GM10266 (cell line): ENCODE measurements around the gene PHACTR4.

ENCODE experiments used
- DNase-seq: peaks from one replicate; pipeline ENCODE4 v3.0.0; 2012; ENCODE audit errors: extremely low spot score
- CTCF ChIP-seq: IDR thresholded peaks from 2 replicates; pipeline ENCODE4 v1.5.1; 2012; ENCODE audit warnings: mild to moderate bottlenecking, low read depth; ENCODE audit not compliant: control insufficient read depth, insufficient read depth; ENCODE audit errors: missing control alignments

The PHACTR4 gene

DNA sequence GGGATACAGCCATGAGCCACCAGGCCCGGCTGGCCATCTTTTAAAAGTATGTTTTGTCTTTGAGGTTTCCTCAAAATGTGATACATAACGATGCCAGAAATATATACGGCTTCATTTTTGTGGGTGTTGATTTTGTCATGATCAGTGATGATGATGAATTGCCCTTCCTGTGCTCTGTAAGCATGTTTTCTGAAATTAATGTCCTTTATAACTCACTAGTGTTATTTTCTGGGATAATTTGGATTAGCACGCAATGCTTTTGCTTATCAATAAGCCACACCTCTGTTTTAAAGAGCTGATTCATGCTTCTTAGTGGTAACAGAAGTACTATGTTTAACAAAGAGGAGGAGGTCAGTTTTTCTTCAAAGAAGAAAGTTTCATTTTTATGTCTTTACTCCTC lies 25.6 kb downstream of the PHACTR4 start:
- DNase-seq: no peak
- no peak for TF ChIP-seq CTCF

GRCh38 chr1:28401760-28402159 lies 32.2 kb downstream of the PHACTR4 start:
- TF ChIP-seq CTCF: no peak
- DNase-seq: no peak

DNA sequence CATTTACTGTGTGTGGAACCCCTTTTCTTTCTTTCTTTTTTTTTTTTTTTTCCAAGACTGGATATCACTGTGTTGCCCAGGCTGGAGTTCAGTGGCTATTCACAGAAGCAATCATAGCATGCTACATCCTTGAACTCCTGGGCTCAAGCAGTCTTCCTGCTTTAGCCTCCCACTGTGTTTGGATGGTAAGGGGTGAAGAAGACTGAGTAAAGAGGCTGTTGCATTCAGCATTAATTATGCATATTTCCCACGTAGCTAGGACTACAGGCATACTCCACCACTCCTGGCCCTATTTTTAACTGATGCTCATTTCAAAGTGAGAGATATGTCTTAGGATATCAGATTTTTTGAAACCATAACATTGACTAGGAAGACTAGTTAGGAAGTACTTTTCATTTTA lies 39.5 kb downstream of the PHACTR4 start:
- no peak for TF ChIP-seq CTCF

GRCh38 chr1:28411656-28412055 lies 42.1 kb downstream of the PHACTR4 start:
- TF ChIP-seq CTCF: no peak
- no peak for DNase-seq

More for the DNA sequence above, 39.5 kb downstream of the PHACTR4 start:
- DNase-seq: no peak

DNA sequence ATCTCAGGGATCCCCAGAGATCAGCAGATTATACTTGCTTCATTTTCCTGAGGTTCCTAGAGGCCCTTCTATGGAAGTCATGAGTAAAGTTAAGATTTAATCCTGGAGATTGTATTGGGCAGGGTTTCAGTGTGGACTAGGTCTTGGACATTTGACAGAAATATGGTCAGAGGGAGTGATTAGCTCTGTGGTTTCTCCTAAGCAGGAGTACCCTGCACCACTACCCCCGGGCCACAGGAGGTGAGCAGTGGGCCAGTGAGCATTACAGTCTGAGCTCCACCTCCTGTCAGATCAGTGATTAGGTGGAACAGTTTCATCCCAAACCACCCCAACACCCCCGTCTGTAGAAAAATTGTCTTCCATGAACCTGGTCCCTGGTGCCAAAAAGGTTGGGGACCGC lies 43.2 kb downstream of the PHACTR4 start:
- DNase-seq: no peak
- no peak for TF ChIP-seq CTCF

DNA sequence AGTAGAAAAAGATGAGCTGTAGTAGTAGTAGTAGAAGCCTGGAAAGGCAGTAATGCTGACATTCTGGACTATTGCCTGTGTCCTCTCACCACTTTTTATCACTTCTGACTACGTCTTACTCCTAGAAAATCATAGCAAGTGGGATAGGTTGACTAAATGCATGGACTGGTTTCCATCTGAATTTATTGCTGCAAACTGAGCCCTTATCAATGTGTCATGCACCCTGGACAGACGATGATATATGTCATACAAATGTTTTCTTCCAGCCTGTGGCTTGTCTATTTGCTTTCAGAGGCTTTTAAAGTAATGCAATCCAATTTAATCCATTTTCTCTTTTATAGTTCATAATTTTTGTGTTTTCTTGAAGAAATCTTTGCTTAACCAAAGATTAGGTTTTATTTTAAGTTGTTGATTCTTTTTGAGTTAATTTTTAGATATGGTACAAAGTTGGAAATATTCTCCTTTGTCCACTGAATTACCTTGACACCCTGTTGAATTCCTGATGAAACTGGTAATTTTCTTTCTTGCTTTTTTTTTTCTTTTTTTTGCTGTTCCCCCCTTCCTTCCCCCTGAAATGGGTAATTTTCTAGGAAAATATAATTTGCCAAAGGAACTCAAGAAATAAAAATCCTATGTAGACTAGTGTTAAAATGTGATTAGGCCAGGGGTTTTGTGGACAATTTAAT lies 47.1 kb downstream of the PHACTR4 start:
- no peak for DNase-seq
- no peak for TF ChIP-seq CTCF

GRCh38 chr1:28417441-28417922 lies 47.9 kb downstream of the PHACTR4 start:
- TF ChIP-seq CTCF: no peak
- peak; percentile 16 for DNase-seq
